ENCODE results near the gene DCTN1.
A peak's percentile ranks its signal among the peaks of the same experiment; 100 is the strongest.
"Not testable (repeated sequence)": the region's sequence is repeated elsewhere in the genome, so short reads cannot be mapped to it uniquely, and the experiment has no call there.

DCTN1 gene

DNA sequence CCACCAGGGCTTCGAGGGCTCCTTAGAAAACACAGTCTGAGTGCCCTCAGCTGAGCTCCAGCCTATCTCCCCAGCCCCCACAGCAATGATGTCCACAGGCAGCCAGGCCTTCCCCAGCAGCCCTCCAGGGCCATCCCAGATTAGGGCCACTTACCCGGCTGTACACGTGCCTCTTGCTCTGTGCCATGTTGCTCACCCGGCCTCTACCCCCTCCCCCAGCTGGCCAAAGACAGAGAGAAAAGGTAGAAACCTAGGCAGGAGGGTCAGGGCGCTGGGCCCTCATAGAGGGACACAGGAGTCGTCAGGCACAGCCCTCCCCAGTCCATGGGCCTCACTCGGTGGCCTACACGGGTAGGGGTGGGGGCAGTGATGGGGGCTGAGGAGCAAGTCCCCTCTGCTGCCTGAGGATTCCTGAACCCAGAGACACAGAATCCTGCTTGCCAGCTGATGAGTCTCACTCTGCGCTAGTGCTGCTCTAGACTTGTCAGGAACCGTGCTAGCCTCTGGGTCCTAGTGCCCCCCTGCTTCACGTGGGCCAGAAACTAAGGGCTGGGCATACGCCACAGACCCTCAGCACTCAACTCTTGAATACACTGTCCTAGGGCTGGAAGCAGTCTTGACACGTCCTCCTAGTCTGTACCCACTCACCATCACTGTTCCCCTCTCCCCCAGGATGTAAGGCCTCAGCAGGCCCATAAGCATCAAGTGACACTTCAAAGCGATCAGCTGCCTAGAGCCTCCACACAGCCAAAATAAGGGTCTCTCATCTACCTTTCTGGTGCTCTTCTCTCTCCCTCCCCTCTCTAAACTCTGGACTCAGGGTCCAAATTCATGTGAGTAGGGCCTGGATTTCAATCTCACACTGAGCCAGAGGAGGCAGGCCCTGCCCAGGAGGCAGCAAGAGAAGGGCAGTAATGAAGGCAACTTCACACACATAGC, at the start of gene DCTN1:
TSS of gene DCTN1 (minus strand) at position 461 of the 939 bp plus-strand sequence. CDS start at position 187, 274 bp downstream.
- DNase-seq (ENCODE audit: low spot score), result peak; percentile 66

DNA sequence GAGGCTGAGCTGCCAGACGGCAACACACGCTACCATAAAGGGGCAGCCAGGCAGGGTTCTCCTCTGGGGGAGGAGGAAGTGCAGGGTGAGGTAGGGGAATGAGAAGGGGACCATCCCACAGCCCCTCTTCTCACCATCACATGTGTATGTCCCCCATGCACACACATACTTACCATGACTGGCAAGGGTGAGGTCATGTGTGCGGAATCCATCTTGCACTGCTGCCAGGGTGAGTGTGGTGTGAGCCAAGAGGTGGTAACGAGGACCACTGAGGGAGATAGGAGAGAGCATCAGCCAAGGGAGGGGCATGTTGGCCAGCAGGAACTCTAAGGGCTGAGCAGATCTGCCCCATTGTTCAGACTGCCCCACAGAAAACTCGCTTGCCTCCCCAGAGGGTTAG, 48.6 kb upstream of the DCTN1 start:
- DNase-seq (ENCODE audit: low spot score), result no peak

DNA sequence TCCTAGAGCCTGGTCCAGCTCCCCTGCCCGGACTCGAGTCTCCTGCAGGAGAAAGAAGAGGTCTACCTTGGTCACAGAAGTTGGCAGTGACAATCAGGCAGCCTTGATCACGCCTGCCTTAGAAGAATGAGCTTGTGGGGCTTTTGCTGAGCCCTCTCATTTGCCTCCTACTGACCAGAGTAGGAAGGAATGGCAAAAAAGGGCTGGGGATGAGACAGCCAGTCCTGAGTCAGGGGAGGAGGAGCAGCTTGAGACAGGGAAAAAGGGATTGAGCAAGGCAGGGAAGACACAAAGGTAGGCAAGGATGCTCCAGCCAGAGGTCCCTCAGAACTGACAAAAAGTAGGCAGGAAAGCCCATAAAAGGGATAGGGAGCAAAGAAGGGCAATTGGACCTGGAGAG, 47.4 kb upstream of the DCTN1 start:
- no peak for DNase-seq (ENCODE audit: low spot score)

DNA sequence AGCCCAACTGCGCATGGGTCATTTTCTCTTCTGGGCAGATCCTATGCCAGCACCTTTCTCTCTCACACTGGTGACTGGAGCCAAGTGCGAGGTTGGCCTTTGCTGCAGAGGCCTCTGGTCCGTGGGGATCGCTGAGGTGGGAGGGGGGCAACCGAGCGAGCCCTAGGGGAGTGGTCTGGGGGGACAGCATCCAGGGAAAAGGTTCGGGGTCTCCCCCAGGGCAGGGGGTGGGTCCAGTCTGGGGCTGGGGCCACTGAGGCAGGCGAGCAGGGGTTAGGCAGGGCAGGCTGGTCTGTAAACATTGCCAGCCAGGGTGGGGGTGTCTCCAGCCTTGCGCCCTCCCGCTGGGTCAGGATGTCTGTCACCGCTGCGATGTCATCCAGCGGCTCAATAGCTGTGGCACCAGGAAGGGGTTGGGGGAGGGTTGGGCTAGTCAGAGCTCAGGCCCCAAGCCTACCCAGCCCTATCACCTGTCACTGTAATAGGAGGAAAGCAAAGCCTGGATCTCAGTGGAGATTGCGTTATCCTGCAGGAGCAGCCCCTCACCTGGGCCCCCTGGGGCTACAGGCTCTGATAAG, 46.2 kb upstream of the DCTN1 start:
- no peak for DNase-seq (ENCODE audit: low spot score)

DNA sequence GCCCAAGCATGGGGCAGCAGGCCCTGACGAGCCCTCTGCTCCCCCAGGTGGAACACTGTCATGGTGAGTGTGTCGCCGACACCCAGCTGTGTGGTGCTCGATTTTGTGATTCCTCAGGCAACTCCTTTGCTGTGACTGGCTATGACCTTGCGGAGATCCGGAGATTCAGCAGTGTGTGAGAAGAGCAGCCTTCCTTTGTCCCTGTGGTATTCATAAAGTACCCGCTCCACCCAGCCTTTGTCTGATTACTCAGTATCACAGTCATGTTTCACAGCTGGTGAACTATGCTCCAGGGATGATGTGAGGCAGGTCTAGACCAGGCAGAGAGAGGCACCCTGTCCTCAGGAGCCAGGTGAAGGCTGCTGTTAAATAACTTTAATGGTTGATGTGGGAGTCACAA, 45.4 kb upstream of the DCTN1 start:
- no peak for DNase-seq (ENCODE audit: low spot score)

DNA sequence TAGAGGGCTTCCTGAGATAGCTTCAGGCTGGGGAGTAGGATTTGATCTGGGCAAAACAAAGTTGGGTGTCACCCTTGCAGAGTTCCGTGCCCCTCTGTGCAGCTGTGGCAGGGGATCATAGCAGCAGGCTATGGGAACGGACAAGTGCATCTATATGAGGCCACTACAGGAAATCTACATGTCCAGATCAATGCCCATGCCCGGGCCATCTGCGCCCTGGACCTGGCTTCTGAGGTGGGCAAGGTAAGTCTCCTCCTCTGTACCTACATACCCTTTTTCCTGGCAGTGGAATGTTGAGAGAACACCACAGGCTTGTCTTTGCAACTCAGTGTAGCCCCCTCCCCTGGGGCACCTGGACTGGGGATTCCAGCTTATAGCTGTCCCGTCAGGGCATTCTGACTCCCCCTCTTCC, 44.9 kb upstream of the DCTN1 start:
- no peak for DNase-seq (ENCODE audit: low spot score)

DNA sequence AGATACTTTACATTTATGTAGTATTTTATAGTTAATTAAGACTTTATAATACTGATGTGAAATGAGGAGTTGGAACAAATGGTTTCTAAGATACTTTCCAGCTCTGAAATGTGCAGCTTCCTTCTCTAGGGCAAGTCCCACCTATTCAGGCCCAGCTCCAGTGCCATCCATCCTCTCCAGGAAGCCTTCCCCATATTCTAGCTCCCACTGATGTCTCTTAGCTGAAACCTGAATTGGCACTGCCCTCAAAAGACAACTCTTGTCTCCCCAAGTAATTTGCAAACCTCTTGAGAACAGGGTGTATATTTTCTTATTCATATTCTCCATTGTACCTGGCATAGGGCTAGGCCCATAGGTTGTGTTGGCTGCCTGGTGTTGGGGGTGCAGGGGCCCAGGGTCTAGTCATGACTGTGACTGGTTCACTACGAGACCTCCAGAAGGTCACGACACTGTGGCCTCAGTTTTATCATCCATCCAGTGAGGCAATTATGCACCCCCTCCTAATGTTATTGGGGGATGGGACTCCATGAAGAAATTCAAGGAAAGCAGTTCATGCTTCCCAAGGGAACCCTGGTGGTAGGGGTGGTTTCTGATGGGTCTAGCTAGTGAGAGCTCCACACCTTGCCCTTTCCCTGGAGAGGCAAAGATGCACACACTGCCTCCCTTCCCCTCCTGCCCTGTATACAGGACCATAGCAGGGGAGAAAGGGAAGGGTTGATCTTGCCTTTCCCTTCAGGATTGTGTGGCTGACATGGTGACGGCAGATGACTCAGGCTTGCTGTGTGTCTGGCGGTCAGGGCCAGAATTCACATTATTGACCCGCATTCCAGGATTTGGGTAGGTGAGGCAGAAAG, 44.3 kb upstream of the DCTN1 start:
- no peak for DNase-seq (ENCODE audit: low spot score)

DNA sequence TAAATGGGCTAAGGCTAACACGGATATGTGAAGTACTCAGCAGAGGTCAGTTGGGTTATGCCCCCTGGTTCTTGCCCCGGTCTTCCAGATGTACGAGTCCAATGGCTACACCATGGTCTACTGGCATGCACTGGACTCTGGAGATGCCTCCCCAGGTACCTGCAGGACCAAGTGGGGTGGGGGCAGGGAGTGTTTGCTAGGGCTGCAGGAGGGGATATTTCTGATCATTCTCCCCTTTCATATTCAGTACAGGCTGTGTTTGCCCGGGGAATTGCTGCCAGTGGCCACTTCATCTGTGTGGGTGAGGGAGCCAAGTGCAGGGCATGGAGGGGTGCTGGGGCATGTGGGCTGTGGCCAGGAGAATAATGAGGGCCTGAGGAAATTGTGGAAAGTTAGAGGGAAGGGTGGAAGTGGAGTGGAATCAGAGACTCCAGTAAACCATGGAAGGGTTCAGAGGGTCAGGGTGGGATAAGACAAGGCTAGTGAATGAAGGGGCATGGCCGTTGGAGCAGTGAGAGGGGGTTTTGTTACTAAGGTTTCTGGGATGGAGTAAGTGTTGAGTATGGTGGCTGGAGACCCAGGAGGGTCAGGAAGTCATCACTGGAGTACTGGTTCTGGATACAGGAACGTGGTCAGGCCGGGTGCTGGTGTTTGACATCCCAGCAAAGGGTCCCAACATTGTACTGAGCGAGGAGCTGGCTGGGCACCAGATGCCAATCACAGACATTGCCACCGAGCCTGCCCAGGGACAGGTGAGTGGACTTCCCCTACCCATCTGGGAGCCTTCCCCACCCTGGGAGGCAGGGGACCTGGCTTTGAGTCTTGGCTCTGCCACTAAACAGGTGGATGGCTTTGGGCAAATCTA, 43.4 kb upstream of the DCTN1 start:
- no peak for DNase-seq (ENCODE audit: low spot score)

DNA sequence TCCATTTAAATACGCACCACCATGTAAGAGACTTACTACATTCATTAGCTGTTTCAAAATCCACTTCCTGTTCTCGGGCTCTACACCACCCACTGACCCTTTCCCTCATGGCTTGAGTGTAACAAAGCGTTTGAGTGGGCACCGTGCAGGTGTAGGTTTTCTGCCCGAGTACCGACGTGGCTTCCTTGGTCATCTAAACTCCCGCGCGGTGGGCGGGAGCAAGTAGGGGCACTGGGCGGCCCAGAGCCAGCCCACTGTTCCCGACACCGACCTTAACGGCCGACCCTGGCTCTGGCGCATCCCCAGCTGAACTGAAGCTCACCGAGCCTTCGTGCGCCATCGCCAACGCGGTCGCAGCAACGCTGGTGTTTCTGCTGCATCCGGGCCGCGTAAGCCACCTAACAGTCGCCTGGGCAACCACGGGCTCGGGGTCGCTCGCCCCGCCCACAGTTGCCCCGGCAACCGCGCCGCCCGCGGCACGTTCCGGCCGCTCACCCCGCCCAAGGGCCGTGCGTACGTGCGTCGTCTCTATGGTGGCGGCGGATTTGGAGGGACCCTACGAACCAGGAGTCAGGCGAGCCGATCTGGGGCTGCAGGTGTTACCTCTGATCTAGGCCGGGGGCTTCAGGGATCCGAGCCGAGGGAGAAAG, 41.2 kb upstream of the DCTN1 start, which contains the start of the genes C2orf81 and WDR54:
TSS of gene C2orf81 (minus strand) at position 399 of the 650 bp plus-strand sequence. CDS start at position 340, 59 bp downstream.
TSS of gene WDR54 (plus strand) at position 510 of the 650 bp plus-strand sequence. CDS start 424 bp downstream, outside the sequence.
- peak; percentile 81 for DNase-seq (ENCODE audit: low spot score)

DNA sequence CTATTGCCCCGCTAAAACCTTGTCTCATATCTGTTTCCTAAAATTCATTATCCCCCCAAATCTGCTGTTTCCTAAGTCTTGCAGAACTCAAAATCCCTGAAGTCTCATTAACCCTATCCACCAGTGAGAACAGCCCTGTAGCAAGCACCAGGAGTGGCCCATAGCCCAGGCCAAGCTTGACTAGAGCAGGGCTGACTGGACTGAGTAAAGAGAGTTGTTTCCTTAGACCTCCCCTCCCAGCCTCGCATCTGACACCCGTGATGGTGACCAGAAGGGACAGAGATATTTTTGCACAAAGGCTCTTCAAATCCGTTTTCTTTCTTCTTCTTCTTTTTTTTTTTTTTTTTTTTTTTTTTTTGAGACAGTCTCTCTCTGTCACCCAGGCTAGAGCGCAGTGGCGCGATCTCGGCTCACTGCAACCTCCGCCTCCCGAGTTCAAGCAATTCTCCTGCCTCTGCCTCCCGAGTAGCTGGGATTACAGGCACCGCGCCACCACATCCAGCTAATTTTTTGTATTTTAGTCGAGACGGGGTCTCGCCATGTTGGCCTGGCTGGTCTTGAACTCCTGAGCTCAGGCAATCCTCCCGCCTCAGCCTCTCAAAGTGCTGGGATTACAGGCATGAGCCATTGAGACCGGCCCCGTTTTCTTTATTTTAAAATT, 40.5 kb upstream of the DCTN1 start:
- not testable (repeated sequence) for DNase-seq (ENCODE audit: low spot score)

DNA sequence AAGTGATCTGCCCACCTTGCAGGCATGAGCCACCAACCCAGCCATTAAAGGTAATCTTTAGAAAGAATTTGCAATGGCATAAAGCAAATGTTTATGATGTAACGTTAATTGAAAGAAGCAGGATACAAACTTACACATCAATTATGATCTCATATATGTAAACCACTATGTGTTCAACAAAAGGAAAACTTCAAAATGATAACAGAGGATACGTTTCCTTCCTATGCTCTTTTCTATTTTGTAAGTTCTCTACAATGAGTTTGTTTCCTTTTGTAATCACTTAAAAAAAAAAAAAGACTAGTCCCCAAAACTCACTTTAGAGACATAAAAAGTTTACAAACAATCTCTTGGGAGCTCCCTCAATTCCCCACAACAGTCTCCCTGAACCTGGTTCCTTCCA, 39.9 kb upstream of the DCTN1 start:
- DNase-seq (ENCODE audit: low spot score), result no peak

DNA sequence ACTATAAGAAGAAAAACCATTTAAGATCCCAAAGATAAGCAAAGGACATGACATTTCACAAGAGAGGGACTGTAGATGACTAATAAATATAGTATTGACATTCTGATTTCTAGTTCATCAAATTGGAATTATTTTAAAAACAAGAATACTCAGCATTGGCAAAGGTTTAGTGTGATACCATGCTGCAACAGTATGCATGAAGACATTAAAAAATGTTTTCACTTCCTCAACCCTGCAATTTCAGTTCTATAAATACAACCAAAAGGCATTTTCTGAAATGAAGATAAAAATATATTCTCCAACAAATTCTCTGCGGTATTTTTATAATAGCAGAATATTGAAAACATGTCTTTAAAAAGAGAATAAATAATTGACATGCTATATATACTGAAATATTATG, 39.2 kb upstream of the DCTN1 start:
- no peak for DNase-seq (ENCODE audit: low spot score)

DNA sequence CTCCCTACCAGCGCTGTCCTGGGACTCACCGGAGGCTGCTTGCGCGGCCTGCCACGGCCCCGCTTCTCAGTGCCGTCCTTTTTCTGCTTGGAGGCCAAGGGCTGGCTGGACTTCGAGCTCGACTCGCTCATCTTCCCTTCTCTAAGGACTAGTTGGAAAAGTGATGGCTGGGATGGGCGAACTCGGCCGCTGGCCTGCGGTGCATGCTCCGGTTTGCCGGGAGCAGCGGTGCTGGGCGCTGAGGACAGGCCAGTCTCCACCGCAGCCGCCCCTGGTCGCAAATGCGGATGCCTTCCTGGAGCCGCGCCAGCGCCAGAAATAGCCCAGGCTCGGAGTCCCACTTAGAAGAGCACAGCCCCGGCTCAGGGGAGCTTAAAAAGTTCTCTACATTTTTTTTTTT, 38.2 kb upstream of the DCTN1 start:
- no peak for DNase-seq (ENCODE audit: low spot score)

DNA sequence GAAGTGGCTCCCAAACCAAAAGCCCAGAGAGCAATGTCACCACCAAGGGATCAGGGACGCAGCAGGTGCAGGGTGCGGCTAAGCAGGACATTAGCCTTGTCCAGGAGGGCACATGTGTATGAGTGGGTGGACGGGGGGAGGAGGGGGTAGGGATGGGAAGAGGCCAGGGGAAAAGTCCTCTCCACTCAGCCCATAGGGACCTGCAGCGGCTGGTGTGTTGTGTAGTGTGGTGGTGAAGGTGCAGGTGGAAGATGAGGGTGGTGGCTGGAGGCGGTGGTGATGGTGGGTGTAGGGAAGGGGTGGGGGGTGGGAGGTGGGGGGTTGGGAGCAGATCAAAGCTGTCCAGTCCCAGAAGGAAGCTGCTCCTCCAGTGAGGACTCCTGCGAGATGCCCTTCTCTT, 37.7 kb upstream of the DCTN1 start:
- no peak for DNase-seq (ENCODE audit: low spot score)

DNA sequence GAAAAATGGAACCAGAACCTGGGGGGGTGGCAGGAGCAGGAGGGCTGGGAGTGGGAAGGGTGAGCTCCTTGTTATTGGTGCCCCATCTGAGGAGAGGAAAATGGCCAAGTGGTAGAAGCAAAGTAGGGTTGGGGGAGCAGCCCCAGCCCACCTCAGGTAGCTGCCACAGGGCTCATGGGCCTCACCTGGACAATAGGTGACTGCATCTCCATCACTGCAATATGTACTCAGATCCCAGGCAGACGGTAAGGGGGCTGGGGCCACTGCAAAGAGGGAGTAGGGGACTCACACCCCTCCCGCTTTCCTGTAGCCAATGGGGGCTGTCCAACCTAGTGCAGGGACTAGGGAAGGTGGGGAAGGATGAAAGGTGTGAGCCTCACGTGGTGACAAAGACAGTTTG, 37.1 kb upstream of the DCTN1 start:
- no peak for DNase-seq (ENCODE audit: low spot score)

DNA sequence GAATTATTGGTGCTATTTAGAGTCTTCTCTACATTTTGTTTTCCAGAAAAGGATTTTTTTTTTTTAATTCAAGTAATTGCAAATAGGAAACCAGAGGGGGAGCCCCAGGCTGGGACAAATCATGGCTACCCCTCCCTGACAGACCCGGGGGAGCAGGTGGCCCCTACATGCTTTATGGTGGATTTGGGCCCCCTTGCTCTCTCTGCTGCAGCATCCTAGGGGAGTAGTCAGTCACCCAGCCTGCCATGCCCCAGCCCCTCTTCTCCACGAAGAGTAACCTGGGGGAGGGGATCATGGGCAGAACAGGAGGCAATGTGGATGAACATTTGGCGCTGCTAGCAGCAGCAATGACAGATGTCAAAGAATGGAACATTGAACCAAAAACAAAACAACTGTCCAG, 36.7 kb upstream of the DCTN1 start:
- no peak for DNase-seq (ENCODE audit: low spot score)

DNA sequence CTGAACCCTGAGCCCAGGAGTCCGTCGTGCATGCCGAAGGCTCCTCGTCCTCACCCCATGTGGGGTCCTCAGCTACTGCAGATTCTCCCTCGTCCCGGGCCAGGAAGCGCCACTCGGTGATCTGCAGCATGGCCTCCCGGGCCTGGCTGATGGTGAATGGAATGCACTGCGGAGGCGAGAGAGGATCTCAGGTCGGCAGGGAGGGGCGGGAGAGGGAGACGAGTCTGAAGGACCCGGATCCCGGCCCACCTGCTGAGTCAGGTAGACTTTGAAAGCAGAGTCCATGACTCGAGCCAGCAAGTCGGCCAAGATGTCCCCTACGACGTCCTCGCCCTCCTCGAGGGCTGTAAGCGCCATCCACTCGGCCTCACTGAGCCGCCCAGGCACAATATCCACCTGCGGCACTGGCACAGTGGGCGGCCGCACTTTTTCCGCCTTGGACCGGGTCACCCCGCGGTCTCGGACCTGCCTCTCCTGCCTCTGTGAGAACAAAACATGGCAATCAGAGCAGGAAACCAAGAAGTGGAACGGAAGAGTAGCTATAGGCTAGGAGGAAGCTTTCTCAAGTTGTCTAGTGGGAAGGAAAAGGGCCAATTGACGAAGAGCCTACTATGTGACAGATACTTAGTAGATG, 35.8 kb upstream of the DCTN1 start:
- no peak for DNase-seq (ENCODE audit: low spot score)

DNA sequence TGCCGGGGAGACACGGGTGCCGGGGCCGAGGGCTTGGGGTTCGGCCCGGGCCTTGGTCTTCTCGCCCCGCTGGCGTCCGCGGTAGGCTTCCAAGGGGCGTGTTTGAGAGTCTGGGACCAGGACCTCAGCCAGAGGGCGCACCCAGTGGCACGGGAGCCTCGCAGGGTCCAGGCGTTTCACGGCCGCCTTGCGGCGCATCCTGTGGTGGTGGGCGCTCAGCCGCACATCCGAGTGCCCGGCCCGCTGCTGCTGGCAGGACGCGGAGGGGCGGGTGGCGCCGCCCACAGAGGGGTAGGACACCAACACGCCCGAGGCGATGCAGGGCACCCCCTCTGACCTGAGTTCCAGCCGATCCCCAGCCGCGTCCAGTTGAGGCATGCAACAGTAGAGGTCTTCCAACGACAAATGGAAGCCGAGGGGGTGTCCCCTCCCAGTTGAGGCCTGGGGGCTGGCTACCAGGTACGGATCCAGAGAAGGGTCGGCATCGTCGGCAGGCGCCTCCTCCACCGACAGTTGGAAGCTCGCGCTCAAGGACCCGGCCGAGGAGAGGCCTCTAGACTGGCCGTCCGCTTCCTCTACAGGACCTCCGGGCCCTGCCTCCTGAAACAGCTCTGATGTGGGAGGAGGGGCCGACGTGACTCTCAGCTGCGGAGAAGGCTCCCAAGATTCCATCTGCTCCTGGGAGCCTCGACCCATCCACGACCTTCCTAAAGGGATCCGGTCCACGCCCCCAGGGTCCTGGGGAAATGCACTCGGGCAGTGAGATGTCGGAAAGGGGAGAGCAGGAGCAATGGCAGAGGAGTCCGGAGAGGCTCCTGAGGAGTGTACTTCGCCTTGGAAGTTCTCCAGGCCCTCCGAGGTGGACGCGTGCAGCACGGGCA, 35.0 kb upstream of the DCTN1 start:
- DNase-seq (ENCODE audit: low spot score), result no peak

DNA sequence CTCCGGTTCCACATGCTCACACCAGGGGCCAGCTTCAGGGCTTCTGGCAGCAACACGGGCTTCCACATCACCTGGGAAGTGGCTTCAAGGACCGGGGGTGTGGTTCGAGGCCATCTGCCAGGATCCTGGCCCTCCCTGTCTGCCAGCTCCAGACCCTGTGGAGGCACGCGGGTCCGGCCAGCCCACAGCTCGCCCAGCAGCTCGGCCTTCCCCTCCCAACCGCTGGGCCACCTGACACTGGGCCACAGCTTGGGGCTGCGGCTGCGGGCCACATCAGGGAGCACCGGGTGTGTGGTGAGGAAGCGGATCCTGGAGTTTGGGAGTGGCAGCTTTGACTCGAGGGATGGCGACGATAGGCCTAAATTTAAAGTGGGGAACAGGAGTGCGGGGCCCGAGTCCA, 34.3 kb upstream of the DCTN1 start:
- DNase-seq (ENCODE audit: low spot score), result no peak

All from COLO829 (cell line).